Caki2 (cell line): ENCODE results near the gene CDC42EP3. TPM values are rescaled to one million over a fixed set of nuclear protein-coding genes. Genes with fewer than 3 reads are reported as not detected.

Experiments used
- DNase-seq: peaks from one replicate; pipeline ENCODE4 v3.0.0-alpha.2; 2015; ENCODE audit warnings: low read depth
- in situ Hi-C: cut with HindIII; loops from 2 replicates; pipeline ENCODE4 v1.10.0; 2016; ENCODE audit warnings: low sequenced_read_pairs, low pct_unique_long_range_greater_than_20kb, mixed read lengths
- total RNA-seq: library from RNA; depleted of rRNA; stranded (reverse); fragments of >200 nt; shearing (Covaris generic); gene quantifications from 2 replicates; pipeline ENCODE4 v1.2.3, GENCODE V29; 2014; ENCODE audit warnings: low replicate concordance

The CDC42EP3 gene
- total RNA-seq, 1 experiment from 2014 or later: 41.0 TPM

DNA sequence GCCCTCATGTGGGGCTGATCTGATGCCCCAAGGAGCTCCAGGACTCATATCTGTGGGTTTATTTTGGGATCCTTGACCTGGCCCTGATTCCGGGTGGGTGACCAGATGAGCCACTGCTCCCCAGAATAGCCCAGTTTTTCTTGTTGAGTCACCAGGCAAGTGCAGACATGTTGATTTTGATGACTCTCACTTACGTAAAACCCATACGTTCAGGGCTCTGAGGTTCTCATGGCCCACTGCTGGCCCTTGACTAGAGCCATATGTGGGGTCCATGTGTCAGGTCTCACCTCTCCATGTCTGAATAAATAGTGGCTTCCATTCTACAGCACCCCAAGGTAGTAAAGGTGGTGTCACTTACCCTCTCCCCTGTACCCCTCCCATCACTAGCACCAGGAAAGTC lies 41.9 kb downstream of the CDC42EP3 start:
- no peak for DNase-seq
- in situ Hi-C loops: no loop called here

GRCh38 chr2:37627710-37628109 lies 43.7 kb downstream of the CDC42EP3 start:
- in situ Hi-C loops: no loop called here
- no peak for DNase-seq

GRCh38 chr2:37625796-37626571 lies 45.5 kb downstream of the CDC42EP3 start:
- DNase-seq: no peak
- in situ Hi-C loops: no loop called here

DNA sequence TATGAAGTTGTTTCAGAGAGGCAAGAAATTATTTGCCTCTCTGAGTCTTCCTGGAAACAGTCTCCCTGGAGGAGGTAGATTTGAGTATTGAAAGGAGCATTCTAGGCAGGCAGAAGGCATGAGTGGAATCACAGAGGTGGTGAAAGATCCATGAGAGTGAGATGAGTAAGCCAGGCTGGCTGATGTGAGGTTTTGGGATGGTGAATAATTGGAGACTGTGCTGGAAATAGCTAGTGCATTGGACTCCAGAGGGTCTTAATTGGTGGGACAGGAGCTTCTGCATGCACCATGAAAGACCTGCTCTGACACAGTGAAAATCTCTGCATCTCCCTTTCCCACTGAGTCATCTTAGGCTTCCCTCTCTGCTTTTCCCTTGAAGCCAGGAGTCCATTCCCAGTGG lies 46.3 kb downstream of the CDC42EP3 start:
- in situ Hi-C loops: no loop called here
- no peak for DNase-seq

- in situ Hi-C loops: no loop called here
- DNase-seq: no peak
Measured at GRCh38 chr2:37623971-37624900, 47.2 kb downstream of the CDC42EP3 start.

GRCh38 chr2:37623406-37623805 lies 48.0 kb downstream of the CDC42EP3 start:
- in situ Hi-C loops: no loop called here

GRCh38 chr2:37622450-37623100 lies 48.9 kb downstream of the CDC42EP3 start:
- no peak for DNase-seq
- in situ Hi-C loops: no loop called here

More at GRCh38 chr2:37623406-37623805, 48.0 kb downstream of the CDC42EP3 start:
- DNase-seq: no peak

DNA sequence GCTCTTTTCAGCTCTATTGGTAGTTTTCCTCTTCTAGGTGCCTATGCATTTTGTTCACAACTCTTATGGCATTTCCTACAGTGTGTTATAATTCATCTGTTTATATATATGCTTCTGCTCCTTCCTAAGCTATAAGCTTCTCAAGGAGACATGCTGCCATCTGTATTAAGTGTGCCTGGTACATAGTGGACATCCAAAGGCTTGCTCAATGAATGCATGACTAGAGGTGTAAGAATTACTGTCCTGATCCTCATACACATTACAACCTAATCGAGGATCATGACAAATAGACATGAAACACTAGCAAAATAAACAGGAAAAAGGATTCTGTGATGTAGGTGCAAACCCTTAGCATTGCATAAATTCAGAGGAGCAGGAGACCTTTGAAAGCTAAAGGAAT lies 50.2 kb downstream of the CDC42EP3 start:
- in situ Hi-C loops: no loop called here
- DNase-seq: no peak

- DNase-seq: no peak
- in situ Hi-C loops: no loop called here
Measured at GRCh38 chr2:37619959-37620300, 51.5 kb downstream of the CDC42EP3 start.

- no peak for DNase-seq
- in situ Hi-C loops: no loop called here
Measured at GRCh38 chr2:37619230-37619958, 52.0 kb downstream of the CDC42EP3 start.

DNA sequence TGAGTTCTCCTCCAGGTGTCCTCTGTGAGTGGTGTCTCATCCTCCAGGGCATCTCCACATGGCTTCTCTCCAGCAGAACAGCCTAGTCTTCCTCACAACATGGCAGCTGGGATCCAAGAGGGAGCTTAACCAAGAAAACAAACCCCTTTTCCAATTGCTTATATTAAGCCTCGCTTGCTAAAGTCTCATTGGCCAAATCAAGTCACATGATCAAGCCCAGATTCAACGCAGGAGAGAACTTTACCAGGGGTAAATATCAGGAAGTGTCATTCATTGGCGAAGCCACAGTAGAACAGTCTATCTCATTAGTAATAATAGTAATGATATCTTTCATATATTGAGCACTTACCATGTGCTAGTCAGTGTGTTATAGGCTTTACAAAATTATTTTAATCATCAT lies 53.1 kb downstream of the CDC42EP3 start:
- no peak for DNase-seq
- in situ Hi-C loops: no loop called here

- DNase-seq: no peak
- in situ Hi-C loops: no loop called here
Measured at GRCh38 chr2:37617119-37617892, 54.1 kb downstream of the CDC42EP3 start.

- in situ Hi-C loops: no loop called here
- DNase-seq: no peak
Measured at GRCh38 chr2:37616677-37617005, 54.8 kb downstream of the CDC42EP3 start.

- in situ Hi-C loops: no loop called here
- no peak for DNase-seq
Measured at GRCh38 chr2:37615804-37616676, 55.4 kb downstream of the CDC42EP3 start.

DNA sequence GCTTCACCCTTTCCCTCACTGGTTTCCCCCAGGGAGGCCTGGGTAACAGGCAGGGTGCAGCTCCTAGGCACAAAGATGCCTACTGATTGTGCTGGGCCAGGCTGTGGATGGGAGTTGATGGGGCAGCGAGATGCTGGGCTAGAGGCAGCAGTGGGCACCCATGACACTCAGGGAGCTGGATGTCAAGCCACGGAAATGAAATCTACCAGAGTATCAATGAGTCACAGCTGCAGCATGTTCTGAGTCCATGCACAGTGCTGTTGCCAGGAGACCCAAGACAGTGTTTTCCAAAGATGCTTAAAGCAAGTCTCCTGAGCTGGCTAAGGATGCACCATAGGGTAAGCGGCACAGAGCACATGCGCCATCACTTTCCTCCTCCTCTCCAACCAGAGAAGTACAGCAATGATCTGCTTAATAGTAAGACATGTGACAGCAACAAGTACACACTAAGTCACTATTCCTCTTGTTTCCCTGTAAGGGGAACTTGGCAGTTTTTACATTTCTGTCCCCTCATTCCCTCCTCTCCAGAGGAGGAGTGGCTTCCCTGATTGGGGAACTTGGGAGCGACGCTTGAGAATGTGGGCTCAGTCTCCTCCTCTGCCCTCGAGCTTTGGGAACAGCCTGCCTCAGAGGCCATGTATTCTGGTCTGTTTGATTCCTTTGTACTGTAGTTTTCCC lies 57.2 kb downstream of the CDC42EP3 start:
- in situ Hi-C loops: no loop called here
- DNase-seq: no peak

DNA sequence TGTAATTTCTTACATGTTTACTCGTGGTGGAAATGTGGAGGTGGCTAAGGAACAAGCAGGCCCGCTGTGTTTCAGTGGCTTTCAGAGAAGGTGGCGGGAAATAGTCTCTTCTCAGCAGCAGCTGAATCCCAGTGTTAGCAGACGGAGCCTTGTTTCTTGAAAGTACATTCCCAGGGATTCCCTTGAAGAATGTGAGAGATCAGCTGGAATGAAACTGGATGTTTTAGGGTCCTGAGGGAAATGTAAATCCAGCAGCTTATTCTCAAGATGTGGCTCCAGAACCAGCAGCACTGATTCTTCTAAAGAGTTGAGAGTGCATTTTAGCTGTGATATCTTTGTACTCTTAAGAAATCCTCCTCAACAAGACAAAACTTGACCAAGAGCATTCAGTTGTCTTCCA lies 59.1 kb downstream of the CDC42EP3 start:
- in situ Hi-C loops: no loop called here
- DNase-seq: no peak
